Ascending aorta (tissue), 2 donors: ENCODE results near the gene CRY2. TPM values are rescaled to one million over a fixed set of nuclear protein-coding genes. Genes with fewer than 3 reads are reported as not detected.

Experiments
- DNase-seq, 2 donors: peaks; one replicate each; pipeline ENCODE4 v3.0.0-alpha.2; 2019; ENCODE audit warnings: low spot score in 2 of 2
- H3K27ac ChIP-seq, 2 donors: fragments of 200-600 bp; sonication (generic); one replicate each; pipeline ENCODE4 v1.5.1; 2016 to 2017; ENCODE audit warnings: mild to moderate bottlenecking in 1 of 2
- H3K27me3 ChIP-seq: fragments of 200-600 bp; sonication (generic); one replicate; pipeline ENCODE4 v1.5.1; 2017
- H3K36me3 ChIP-seq, 2 donors: fragments of 200-600 bp; sonication (generic); one replicate each; pipeline ENCODE4 v1.5.1; 2016
- H3K4me1 ChIP-seq, 2 donors: fragments of 200-600 bp; sonication (generic); one replicate each; pipeline ENCODE4 v1.5.1; 2016 to 2017; ENCODE audit warnings: mild to moderate bottlenecking in 1 of 2
- H3K4me3 ChIP-seq, 2 donors: fragments of 200-600 bp; sonication (generic); one replicate each; pipeline ENCODE4 v1.5.1; 2016 to 2017; ENCODE audit warnings: mild to moderate bottlenecking in 1 of 2
- H3K9me3 ChIP-seq, 2 donors: fragments of 200-600 bp; sonication (generic); one replicate each; pipeline ENCODE4 v1.5.1; 2016
- intact Hi-C: fragments of 100-400 bp; cut with DNase I; formaldehyde crosslinking; loops from one replicate; pipeline ENCODE4 v1.15.1; 2023
- total RNA-seq: library from RNA; depleted of rRNA; stranded (reverse); fragments of >200 nt; gene quantifications from one replicate; pipeline ENCODE4 v1.1.0, GENCODE V29; 2016
- TF ChIP-seq, protein P1 (sequence below), 3 experiments: fragments of 200-600 bp in 2 of 3; fragments of 450-650 bp in 1 of 3; sonication (generic) in 2 of 3; IDR thresholded peaks; one replicate each; pipeline ENCODE4 v1.5.1; 2016 to 2019; ENCODE audit warnings: antibody characterized with exemption in 3 of 3, mild to moderate bottlenecking in 1 of 3, moderate library complexity in 1 of 3

CRY2 gene
- total RNA-seq, 1 donor from 2014 or later: 29.6 TPM

DNA sequence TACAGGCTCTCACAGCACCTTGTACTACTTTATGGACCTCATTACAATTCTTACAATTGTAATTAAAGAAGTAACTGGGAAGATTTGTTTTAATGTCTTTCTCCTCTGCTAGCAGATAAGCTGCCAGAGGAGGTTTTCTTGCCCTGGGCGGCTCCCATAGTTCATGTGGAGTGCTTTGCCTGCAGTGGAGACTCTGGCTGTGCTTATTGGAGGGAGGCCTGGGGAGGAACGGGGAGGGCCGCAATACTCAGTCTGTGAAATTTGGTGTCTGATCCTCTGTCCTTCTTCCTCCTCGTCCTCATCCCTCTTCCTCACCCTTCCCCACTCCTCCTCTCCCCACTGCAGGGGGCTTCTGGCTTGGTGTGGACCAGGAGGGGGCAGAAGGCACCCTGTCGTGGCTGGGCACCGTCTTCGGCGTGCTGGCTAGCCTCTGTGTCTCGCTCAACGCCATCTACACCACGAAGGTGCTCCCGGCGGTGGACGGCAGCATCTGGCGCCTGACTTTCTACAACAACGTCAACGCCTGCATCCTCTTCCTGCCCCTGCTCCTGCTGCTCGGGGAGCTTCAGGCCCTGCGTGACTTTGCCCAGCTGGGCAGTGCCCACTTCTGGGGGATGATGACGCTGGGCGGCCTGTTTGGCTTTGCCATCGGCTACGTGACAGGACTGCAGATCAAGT lies 36.7 kb upstream of the CRY2 start:
- H3K4me1 ChIP-seq: peaks cover 9 to 26% of the 10 kb centered on the region in 2 donors
- no peaks in the 10 kb centered on the region for H3K27me3 ChIP-seq
- H3K4me3 ChIP-seq: no peak overlapping the region
- peaks cover 20 to 23% of the 10 kb centered on the region in 2 donors for H3K36me3 ChIP-seq
- no peak overlapping the region for H3K27ac ChIP-seq
- TF ChIP-seq, protein P1, sequence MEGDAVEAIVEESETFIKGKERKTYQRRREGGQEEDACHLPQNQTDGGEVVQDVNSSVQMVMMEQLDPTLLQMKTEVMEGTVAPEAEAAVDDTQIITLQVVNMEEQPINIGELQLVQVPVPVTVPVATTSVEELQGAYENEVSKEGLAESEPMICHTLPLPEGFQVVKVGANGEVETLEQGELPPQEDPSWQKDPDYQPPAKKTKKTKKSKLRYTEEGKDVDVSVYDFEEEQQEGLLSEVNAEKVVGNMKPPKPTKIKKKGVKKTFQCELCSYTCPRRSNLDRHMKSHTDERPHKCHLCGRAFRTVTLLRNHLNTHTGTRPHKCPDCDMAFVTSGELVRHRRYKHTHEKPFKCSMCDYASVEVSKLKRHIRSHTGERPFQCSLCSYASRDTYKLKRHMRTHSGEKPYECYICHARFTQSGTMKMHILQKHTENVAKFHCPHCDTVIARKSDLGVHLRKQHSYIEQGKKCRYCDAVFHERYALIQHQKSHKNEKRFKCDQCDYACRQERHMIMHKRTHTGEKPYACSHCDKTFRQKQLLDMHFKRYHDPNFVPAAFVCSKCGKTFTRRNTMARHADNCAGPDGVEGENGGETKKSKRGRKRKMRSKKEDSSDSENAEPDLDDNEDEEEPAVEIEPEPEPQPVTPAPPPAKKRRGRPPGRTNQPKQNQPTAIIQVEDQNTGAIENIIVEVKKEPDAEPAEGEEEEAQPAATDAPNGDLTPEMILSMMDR (IDR thresholded peaks at IDR 0.05): no peak
- DNase-seq: peak in 1 of 2 donors; percentile 55
- intact Hi-C loops: no loop called here
- no peaks in the 10 kb centered on the region for H3K9me3 ChIP-seq

DNA sequence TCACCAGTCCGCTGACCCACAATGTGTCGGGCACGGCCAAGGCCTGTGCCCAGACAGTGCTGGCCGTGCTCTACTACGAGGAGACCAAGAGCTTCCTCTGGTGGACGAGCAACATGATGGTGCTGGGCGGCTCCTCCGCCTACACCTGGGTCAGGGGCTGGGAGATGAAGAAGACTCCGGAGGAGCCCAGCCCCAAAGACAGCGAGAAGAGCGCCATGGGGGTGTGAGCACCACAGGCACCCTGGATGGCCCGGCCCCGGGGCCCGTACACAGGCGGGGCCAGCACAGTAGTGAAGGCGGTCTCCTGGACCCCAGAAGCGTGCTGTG lies 36.2 kb upstream of the CRY2 start:
- H3K27me3 ChIP-seq: no peaks in the 10 kb centered on the region
- intact Hi-C loops: no loop called here
- TF ChIP-seq, protein P1 (IDR thresholded peaks at IDR 0.05): no peak
- H3K4me1 ChIP-seq: peaks cover 5 to 23% of the 10 kb centered on the region in 2 donors
- H3K4me3 ChIP-seq: no peak overlapping the region
- DNase-seq: peak in 1 of 2 donors; percentile 45
- no peaks in the 10 kb centered on the region for H3K9me3 ChIP-seq
- no peak overlapping the region for H3K27ac ChIP-seq
- H3K36me3 ChIP-seq: peaks cover 20 to 23% of the 10 kb centered on the region in 2 donors

DNA sequence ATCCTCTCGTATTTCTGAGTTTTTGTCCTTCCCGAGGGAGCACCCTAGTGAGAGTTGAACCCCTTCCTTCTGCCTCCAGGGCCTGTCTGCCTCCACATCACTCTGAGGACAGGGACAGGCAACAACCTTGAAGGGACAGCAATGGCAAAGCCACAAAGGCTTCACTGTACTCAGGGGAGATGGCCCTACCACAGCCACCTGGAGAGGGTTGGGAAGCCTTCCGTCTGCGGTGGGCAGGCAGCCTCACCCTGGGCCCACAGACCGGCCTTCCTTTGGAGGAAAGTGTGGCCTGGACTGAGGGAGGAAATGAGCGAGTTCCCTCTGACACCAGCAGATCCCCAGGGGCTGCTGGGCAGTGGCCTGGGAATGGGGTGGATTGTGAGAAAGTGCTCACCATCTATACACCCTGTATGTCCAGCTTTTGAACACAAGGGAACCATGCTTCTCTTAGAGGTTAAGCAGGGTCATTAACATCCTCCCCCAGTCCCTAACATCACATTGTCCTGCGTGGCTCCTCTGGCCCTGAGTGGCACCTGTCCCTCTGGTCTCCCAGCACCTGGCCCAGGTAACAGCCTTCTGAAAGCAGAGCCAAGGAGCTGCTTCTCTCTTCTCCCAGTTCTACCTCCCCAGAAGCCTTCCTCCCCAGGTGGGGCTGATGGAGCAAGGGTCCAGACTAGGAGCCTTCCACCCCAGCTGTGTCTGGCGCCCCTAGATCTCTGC lies 35.5 kb upstream of the CRY2 start:
- no peak overlapping the region for H3K27ac ChIP-seq
- TF ChIP-seq, protein P1 (IDR thresholded peaks at IDR 0.05): no peak
- no peaks in the 10 kb centered on the region for H3K9me3 ChIP-seq
- DNase-seq: peak in 1 of 2 donors; percentile 56
- peaks cover 20 to 23% of the 10 kb centered on the region in 2 donors for H3K36me3 ChIP-seq
- H3K4me3 ChIP-seq: no peak overlapping the region
- intact Hi-C loops: no loop called here
- H3K4me1 ChIP-seq: peaks cover 2 to 16% of the 10 kb centered on the region in 2 donors
- H3K27me3 ChIP-seq: no peaks in the 10 kb centered on the region

DNA sequence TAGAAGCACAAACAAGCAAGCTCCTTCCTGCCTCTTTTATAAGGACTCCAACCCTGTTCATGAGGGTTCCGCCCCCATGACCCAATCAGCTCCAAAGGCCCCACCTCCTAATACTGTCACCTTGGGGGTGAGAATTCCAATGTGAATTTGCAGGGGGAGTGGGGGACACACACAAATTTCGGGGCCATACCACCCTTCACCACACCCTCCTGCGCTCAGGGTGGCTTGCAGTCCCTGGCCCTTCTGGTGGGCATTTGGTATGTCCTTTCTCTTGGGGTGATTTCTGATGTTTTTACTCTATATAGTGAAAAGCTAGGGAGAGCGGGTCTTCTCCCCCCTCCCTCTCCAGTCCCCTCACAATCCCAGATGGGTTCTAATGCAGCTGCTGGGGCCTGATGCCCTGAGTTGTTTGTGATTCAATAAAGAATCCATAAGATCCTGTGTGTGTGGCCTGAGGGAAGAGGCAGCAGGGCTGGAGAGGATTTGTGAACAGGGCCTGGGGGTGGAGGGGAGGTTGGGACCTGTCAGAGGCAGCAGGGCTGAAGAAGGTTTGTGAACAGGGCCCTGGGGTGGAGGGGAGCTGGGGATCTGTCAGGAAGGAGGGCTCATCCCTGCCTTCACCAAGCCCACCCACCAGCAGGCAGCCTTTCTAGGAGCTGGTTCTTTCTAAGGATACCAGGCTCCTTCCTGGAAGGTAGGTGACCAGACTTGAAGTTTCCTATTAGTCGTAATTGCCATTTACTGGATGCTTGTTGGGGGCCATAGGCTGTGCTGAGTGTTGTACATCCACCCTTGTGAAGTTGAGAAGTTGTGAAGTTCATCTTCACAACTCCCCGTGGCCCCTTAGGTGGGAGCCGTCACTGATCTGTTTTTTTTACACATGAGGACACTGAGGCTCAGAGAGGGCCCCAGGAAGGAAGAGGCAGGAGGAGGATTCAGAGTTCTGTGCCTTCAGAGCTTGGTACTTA lies 34.4 kb upstream of the CRY2 start:
- no peak overlapping the region for H3K4me3 ChIP-seq

DNA sequence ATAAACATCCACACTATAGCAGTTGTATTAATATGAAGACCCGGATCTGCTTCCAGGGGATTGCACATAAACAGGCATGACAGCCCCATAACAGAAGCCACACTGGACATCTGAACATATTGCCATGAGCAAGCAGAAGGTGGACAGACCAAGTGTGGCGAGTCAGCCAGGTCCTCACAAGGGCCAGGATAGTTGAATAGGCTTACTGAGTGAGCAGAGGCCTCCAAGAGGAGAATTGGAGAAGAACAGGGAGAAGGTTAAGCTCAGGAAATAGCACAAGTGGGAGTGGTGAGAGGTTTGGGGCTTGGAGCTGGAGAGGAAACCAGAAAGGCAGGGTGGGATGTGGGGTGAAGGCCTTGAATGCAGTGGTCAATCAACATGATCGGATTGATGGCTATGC lies 31.5 kb upstream of the CRY2 start:
- intact Hi-C loops: no loop called here
- TF ChIP-seq, protein P1 (IDR thresholded peaks at IDR 0.05): no peak
- H3K27me3 ChIP-seq: no peaks in the 10 kb centered on the region
- H3K36me3 ChIP-seq: peaks cover 10 to 16% of the 10 kb centered on the region in 2 donors
- H3K4me3 ChIP-seq: no peak overlapping the region
- H3K27ac ChIP-seq: no peak overlapping the region
- H3K9me3 ChIP-seq: no peaks in the 10 kb centered on the region
- H3K4me1 ChIP-seq: no peaks in the 10 kb centered on the region
- peak in 1 of 2 donors; percentile 19 for DNase-seq

More for the DNA sequence above, 34.4 kb upstream of the CRY2 start:
- no peaks in the 10 kb centered on the region for H3K27me3 ChIP-seq
- no peak overlapping the region for H3K27ac ChIP-seq
- intact Hi-C loops: no loop called here
- no peaks in the 10 kb centered on the region for H3K9me3 ChIP-seq
- peaks cover 20 to 23% of the 10 kb centered on the region in 2 donors for H3K36me3 ChIP-seq
- TF ChIP-seq, protein P1 (IDR thresholded peaks at IDR 0.05): no peak
- H3K4me1 ChIP-seq: peaks cover 0 to 5% of the 10 kb centered on the region in 2 donors
- peak in 1 of 2 donors; percentile 55 for DNase-seq
